HEK293T (cell line): ENCODE measurements around the gene NMNAT2.

Source experiments
- BHLHE40 ChIP-seq: fragments of 450-650 bp; IDR thresholded peaks from 2 replicates; pipeline ENCODE4 v1.6.1; 2016; ENCODE audit warnings: mild to moderate bottlenecking, moderate library complexity, borderline replicate concordance
- ELF4 ChIP-seq: fragments of 450-650 bp; IDR thresholded peaks from 2 replicates; pipeline ENCODE4 v1.6.1; 2017; ENCODE audit warnings: antibody characterized with exemption
- FOXA1 ChIP-seq: fragments of 450-650 bp; IDR thresholded peaks from 2 replicates; pipeline ENCODE4 v1.6.1; 2016; ENCODE audit warnings: mild to moderate bottlenecking
- FOXK2 ChIP-seq: fragments of 450-650 bp; IDR thresholded peaks from 2 replicates; pipeline ENCODE4 v1.6.1; 2016; ENCODE audit warnings: mild to moderate bottlenecking
- FOXM1 ChIP-seq: fragments of 450-650 bp; IDR thresholded peaks from 2 replicates; pipeline ENCODE4 v1.6.1; 2017; ENCODE audit warnings: mild to moderate bottlenecking, borderline replicate concordance
- HDGF ChIP-seq: fragments of 450-650 bp; IDR thresholded peaks from 2 replicates; pipeline ENCODE4 v1.6.1; 2017; ENCODE audit warnings: antibody characterized with exemption, borderline replicate concordance
- L3MBTL2 ChIP-seq: fragments of 450-650 bp; conservative IDR thresholded peaks from 2 replicates; pipeline ENCODE4 v1.6.1; 2016; ENCODE audit warnings: mild to moderate bottlenecking
- LEF1 ChIP-seq: fragments of 450-650 bp; IDR thresholded peaks from 2 replicates; pipeline ENCODE4 v1.6.1; 2017; ENCODE audit warnings: mild to moderate bottlenecking, borderline replicate concordance
- SP1 ChIP-seq: fragments of 450-650 bp; IDR thresholded peaks from 2 replicates; pipeline ENCODE4 v1.6.1; 2017
- SUZ12 ChIP-seq: fragments of 450-650 bp; IDR thresholded peaks from 2 replicates; pipeline ENCODE4 v1.6.1; 2016; ENCODE audit warnings: mild to moderate bottlenecking
- TARDBP ChIP-seq: fragments of 450-650 bp; IDR thresholded peaks from 2 replicates; pipeline ENCODE4 v1.6.1; 2016
- ZNF384 ChIP-seq: fragments of 450-650 bp; IDR thresholded peaks from 2 replicates; pipeline ENCODE4 v1.6.1; 2016
- TF ChIP-seq, protein P1 (sequence below): fragments of 450-650 bp; IDR thresholded peaks from 2 replicates; pipeline ENCODE4 v1.6.1; 2016

DNA sequence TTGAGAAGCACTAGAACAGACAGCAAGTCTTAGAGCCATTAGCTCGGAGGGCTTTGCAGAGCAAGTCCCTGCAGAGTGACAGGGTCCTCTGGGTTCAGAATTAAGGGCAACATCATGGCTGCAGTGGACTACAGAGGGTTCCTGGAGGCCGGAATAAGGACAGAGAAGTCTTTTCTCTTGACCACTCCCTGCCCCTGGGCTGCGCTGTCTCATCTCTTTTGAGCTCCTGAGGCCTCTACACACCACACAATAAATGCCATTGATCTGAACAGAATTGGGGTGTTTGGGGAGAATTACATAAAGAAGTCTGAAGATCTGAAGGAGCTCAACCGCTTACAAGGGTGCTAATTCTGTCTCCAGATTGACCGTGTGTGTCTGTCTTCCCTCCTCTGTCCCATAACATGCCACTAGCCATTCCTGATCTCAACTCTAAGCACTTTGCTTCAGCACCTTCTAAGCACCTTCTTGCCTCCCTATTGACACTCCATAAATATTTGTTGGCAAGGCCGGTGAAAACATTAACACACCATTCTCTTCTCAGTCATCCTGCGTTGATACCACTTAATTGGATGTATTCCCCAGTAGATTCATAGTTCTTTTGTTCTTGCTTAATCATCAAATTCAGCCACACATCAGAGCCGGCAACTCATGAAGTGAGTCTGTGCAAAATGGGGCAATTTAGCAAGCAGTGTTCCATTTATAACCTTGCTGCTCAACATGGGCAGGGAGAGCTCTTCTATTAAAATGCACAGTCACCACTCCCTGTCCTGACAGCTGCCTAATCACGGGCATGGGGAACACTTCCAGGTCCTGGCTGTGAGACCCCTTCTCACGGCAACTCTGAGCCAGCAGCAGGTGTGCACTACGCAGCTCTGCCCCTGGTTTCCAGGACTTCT lies 49.7 kb downstream of the NMNAT2 start:
- TF ChIP-seq, protein P1, sequence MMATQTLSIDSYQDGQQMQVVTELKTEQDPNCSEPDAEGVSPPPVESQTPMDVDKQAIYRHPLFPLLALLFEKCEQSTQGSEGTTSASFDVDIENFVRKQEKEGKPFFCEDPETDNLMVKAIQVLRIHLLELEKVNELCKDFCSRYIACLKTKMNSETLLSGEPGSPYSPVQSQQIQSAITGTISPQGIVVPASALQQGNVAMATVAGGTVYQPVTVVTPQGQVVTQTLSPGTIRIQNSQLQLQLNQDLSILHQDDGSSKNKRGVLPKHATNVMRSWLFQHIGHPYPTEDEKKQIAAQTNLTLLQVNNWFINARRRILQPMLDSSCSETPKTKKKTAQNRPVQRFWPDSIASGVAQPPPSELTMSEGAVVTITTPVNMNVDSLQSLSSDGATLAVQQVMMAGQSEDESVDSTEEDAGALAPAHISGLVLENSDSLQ: no peak
- TF ChIP-seq FOXA1 (no peak), SUZ12 (no peak), HDGF (no peak), FOXM1 (no peak), FOXK2 (no peak), SP1 (no peak), ZNF384 (no peak), TARDBP (no peak), BHLHE40 (no peak), ELF4 (no peak), L3MBTL2 (no peak), LEF1 (no peak)
